ENCODE data around the gene PPP1R15B.

DNA sequence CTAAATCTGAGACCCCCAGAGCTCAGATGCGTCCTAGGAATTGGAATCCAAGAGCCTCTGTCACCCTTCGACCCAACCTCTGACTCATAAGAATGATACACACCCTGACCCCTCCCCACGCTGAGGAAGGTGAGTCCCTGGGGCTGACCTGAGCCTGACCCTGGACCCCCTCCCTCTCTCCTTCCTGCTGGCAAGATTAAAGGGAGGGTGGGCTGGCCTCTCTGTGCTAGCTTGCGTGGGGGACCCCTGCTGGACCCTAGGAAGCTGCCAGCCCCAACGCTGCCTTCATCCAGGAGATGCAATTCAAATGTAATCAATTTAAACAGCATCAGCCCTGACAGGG lies 52.5 kb downstream of the PPP1R15B start:
- TF ChIP-seq, protein P1, sequence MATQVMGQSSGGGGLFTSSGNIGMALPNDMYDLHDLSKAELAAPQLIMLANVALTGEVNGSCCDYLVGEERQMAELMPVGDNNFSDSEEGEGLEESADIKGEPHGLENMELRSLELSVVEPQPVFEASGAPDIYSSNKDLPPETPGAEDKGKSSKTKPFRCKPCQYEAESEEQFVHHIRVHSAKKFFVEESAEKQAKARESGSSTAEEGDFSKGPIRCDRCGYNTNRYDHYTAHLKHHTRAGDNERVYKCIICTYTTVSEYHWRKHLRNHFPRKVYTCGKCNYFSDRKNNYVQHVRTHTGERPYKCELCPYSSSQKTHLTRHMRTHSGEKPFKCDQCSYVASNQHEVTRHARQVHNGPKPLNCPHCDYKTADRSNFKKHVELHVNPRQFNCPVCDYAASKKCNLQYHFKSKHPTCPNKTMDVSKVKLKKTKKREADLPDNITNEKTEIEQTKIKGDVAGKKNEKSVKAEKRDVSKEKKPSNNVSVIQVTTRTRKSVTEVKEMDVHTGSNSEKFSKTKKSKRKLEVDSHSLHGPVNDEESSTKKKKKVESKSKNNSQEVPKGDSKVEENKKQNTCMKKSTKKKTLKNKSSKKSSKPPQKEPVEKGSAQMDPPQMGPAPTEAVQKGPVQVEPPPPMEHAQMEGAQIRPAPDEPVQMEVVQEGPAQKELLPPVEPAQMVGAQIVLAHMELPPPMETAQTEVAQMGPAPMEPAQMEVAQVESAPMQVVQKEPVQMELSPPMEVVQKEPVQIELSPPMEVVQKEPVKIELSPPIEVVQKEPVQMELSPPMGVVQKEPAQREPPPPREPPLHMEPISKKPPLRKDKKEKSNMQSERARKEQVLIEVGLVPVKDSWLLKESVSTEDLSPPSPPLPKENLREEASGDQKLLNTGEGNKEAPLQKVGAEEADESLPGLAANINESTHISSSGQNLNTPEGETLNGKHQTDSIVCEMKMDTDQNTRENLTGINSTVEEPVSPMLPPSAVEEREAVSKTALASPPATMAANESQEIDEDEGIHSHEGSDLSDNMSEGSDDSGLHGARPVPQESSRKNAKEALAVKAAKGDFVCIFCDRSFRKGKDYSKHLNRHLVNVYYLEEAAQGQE (IDR thresholded peaks at IDR 0.05; ENCODE audit: insufficient replicate concordance, low read depth) = no peak
- TF ChIP-seq, protein P2, sequence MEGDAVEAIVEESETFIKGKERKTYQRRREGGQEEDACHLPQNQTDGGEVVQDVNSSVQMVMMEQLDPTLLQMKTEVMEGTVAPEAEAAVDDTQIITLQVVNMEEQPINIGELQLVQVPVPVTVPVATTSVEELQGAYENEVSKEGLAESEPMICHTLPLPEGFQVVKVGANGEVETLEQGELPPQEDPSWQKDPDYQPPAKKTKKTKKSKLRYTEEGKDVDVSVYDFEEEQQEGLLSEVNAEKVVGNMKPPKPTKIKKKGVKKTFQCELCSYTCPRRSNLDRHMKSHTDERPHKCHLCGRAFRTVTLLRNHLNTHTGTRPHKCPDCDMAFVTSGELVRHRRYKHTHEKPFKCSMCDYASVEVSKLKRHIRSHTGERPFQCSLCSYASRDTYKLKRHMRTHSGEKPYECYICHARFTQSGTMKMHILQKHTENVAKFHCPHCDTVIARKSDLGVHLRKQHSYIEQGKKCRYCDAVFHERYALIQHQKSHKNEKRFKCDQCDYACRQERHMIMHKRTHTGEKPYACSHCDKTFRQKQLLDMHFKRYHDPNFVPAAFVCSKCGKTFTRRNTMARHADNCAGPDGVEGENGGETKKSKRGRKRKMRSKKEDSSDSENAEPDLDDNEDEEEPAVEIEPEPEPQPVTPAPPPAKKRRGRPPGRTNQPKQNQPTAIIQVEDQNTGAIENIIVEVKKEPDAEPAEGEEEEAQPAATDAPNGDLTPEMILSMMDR (IDR thresholded peaks at IDR 0.05; ENCODE audit: insufficient read depth, low read length) = no peak
- TF ChIP-seq GABPA (IDR thresholded peaks at IDR 0.05; ENCODE audit: low read depth) (no peak), POLR2AphosphoS5 (IDR thresholded peaks at IDR 0.05; ENCODE audit: low read depth) (no peak), SPI1 (IDR thresholded peaks at IDR 0.05; ENCODE audit: borderline replicate concordance, low read depth) (no peak)
